Measurements from ENCODE around the gene CILP. TPM values are rescaled to one million over a fixed set of nuclear protein-coding genes. Genes with fewer than 3 reads are reported as not detected.

The CILP gene
- total RNA-seq, 1 experiment from 2014 or later: not detected

- Histone ChIP-seq H2AFZ (ENCODE audit: low read depth, low read length, poor library complexity, severe bottlenecking) (no peak overlapping the region), H3K9ac (ENCODE audit: low read length) (no peak overlapping the region), H3K4me2 (ENCODE audit: low read length) (no peak overlapping the region), H3K4me3 (replicated peaks in 1 of 2; ENCODE audit: low read depth in 1 of 2, low read length in 2 of 2) (no peak overlapping the region), H3K27ac (ENCODE audit: low read depth, low read length) (no peak overlapping the region), H3K36me3 (ENCODE audit: control insufficient read depth in 1 of 2, insufficient read depth in 2 of 2, low read length in 2 of 2) (no peaks in the 10 kb centered on the region), H3K79me2 (ENCODE audit: insufficient read depth, low read length) (no peaks in the 10 kb centered on the region), H3K4me1 (ENCODE audit: control insufficient read depth in 1 of 2, insufficient read depth in 2 of 2, low read length in 2 of 2) (no peaks in the 10 kb centered on the region), H3K27me3 (ENCODE audit: insufficient read depth, low read length) (no peaks in the 10 kb centered on the region), H4K20me1 (ENCODE audit: insufficient read depth) (no peaks in the 10 kb centered on the region), H3K9me2 (ENCODE audit: insufficient read depth) (no peaks in the 10 kb centered on the region), H3K9me3 (ENCODE audit: control insufficient read depth in 1 of 2, insufficient read depth in 1 of 2, low read depth in 1 of 2, low read length in 2 of 2) (no peaks in the 10 kb centered on the region)
- ChIA-PET RAD21 (ENCODE audit: low non-redundant PET in 1 of 2, low total read pairs in 2 of 2, uncharacterized antibody in 2 of 2, unreplicated experiment in 2 of 2) (no interaction called here), POLR2A (no interaction called here), CTCF (no interaction called here)
- intact Hi-C loops (cut with micrococcal nuclease): no loop called here
- TF ChIP-seq POLR2AphosphoS5 (IDR thresholded peaks at IDR 0.05; ENCODE audit: low read depth, low read length) (no peak), RAD21 (IDR thresholded peaks at IDR 0.05; ENCODE audit: low read depth) (no peak), JUND (IDR thresholded peaks at IDR 0.05) (no peak), CBX3 (IDR thresholded peaks at IDR 0.05; ENCODE audit: low read depth) (no peak), REST (IDR thresholded peaks at IDR 0.05; ENCODE audit: low read depth) (no peak), TCF7L2 (IDR thresholded peaks at IDR 0.05; ENCODE audit: borderline replicate concordance, extremely low read depth, insufficient read depth, insufficient read length) (no peak)
- no peak for DNase-seq (ENCODE audit: low read depth, low spot score)
- no TSS peak for BruUV-seq (replicated peaks)
- ATAC-seq: no peak
Measured at GRCh38 chr15:65245096-65245856, 34.0 kb upstream of the CILP start.
